Smooth muscle cell (in vitro differentiated cells): ENCODE measurements around the gene RNLS. TPM values are rescaled to one million over a fixed set of nuclear protein-coding genes. Genes with fewer than 3 reads are reported as not detected.

Experiments used
- DNase-seq: peaks from one replicate; lab custom pipeline; 2025; ENCODE audit not compliant: unreplicated experiment; lab: John Stamatoyannopoulos, UW
- H2AFZ ChIP-seq: fragments of 200-600 bp; sonication (generic); 2 replicates; pipeline ENCODE4 v1.6.0; 2016; ENCODE audit warnings: antibody characterized with exemption, low read depth, mild to moderate bottlenecking
- H3F3A ChIP-seq: fragments of 200-600 bp; sonication (generic); 2 replicates; pipeline ENCODE4 v1.6.0; 2017; ENCODE audit warnings: antibody characterized with exemption, low read depth
- H3K27ac ChIP-seq: fragments of 200-600 bp; sonication (generic); 2 replicates; pipeline ENCODE4 v1.5.1; 2016; ENCODE audit warnings: low read depth, mild to moderate bottlenecking
- H3K27me3 ChIP-seq: fragments of 200-600 bp; sonication (generic); 2 replicates; pipeline ENCODE4 v1.6.1; 2016; ENCODE audit warnings: low read depth, mild to moderate bottlenecking
- H3K36me3 ChIP-seq: fragments of 200-600 bp; sonication (generic); 2 replicates; pipeline ENCODE4 v1.5.1; 2016; ENCODE audit warnings: low read depth
- H3K4me1 ChIP-seq: fragments of 200-600 bp; sonication (generic); 2 replicates; pipeline ENCODE4 v1.5.1; 2016; ENCODE audit warnings: low read depth
- H3K4me2 ChIP-seq: fragments of 200-600 bp; sonication (generic); 2 replicates; pipeline ENCODE4 v1.6.0; 2016; ENCODE audit warnings: mild to moderate bottlenecking
- H3K4me3 ChIP-seq: fragments of 200-600 bp; sonication (generic); 2 replicates; pipeline ENCODE4 v1.5.1; 2016; ENCODE audit warnings: mild to moderate bottlenecking
- H3K79me2 ChIP-seq: fragments of 200-600 bp; sonication (generic); 2 replicates; pipeline ENCODE4 v1.6.0; 2016; ENCODE audit warnings: low read depth, mild to moderate bottlenecking
- H3K9ac ChIP-seq: fragments of 200-600 bp; sonication (generic); 2 replicates; pipeline ENCODE4 v1.6.0; 2016; ENCODE audit warnings: low read depth
- H3K9me3 ChIP-seq: fragments of 200-600 bp; sonication (generic); replicated peaks from 2 replicates; pipeline ENCODE4 v1.5.1; 2016; ENCODE audit warnings: low read depth
- H4K20me1 ChIP-seq: fragments of 200-600 bp; sonication (generic); 2 replicates; pipeline ENCODE4 v1.6.0; 2016; ENCODE audit warnings: low read depth
- CTCF ChIP-seq: fragments of 200-600 bp; sonication (generic); IDR thresholded peaks from 2 replicates; pipeline ENCODE4 v1.5.1; 2017; ENCODE audit warnings: borderline replicate concordance, mild to moderate bottlenecking, antibody characterized with exemption; ENCODE audit not compliant: insufficient read depth, poor library complexity, severe bottlenecking
- WGBS: methylation state at CpG from one replicate; pipeline ENCODE4 v1.1.7; 2016; ENCODE audit warnings: low lambda C conversion rate; 5-methylcytosine and 5-hydroxymethylcytosine counted together
- polyA plus RNA-seq: library from polyadenylated mRNA; unstranded; fragments of >200 nt; fragmentation: Nextera tagmentation; extraction: Ambion mirVana; gene quantifications from 2 replicates; pipeline ENCODE4 v1.2.1, GENCODE V29; 2016
- total RNA-seq: library from RNA; depleted of rRNA; stranded (reverse); fragments of >200 nt; gene quantifications from 2 replicates; pipeline ENCODE4 v1.2.3, GENCODE V29; 2014

RNLS gene
- total and polyA plus RNA-seq, 2 experiments from 2014 or later = 4.8 to 11.2 TPM

GRCh38 chr10:88618496-88618895 lies 35.4 kb upstream of the RNLS start:
- Histone ChIP-seq H3K27ac (no peak overlapping the region), H3K4me3 (no peak overlapping the region), H3K27me3 (peaks cover 11% of the 10 kb centered on the region), H3F3A (no peaks in the 10 kb centered on the region), H3K79me2 (no peaks in the 10 kb centered on the region), H3K9ac (no peak overlapping the region), H3K4me2 (no peak overlapping the region), H3K4me1 (no peaks in the 10 kb centered on the region), H2AFZ (no peak overlapping the region), H3K9me3 (no peaks in the 10 kb centered on the region), H4K20me1 (no peaks in the 10 kb centered on the region), H3K36me3 (no peaks in the 10 kb centered on the region)
- no peak for DNase-seq
- 85% methylated on average over 1 of the region's 1 CpG for WGBS
- no peak for TF ChIP-seq CTCF

GRCh38 chr10:88617772-88618300 lies 34.7 kb upstream of the RNLS start:
- TF ChIP-seq CTCF = no peak
- Histone ChIP-seq H3K36me3 (no peaks in the 10 kb centered on the region), H3K4me2 (no peak overlapping the region), H2AFZ (no peak overlapping the region), H3K9ac (no peak overlapping the region), H3K4me1 (no peaks in the 10 kb centered on the region), H3K79me2 (no peaks in the 10 kb centered on the region), H3K27me3 (peaks cover 12% of the 10 kb centered on the region), H3K9me3 (no peaks in the 10 kb centered on the region), H3K4me3 (no peak overlapping the region), H4K20me1 (no peaks in the 10 kb centered on the region), H3K27ac (no peak overlapping the region), H3F3A (no peaks in the 10 kb centered on the region)
- no peak for DNase-seq
- WGBS = 91% methylated on average over 1 of the region's 1 CpG

- WGBS = 94% methylated on average over 18 of the region's 18 CpGs
- Histone ChIP-seq H4K20me1 (no peaks in the 10 kb centered on the region), H3K4me3 (no peak overlapping the region), H3K36me3 (no peaks in the 10 kb centered on the region), H3K79me2 (no peaks in the 10 kb centered on the region), H3K4me1 (no peaks in the 10 kb centered on the region), H3K4me2 (no peak overlapping the region), H3K9ac (no peak overlapping the region), H3K9me3 (no peaks in the 10 kb centered on the region), H3K27me3 (peaks cover 19% of the 10 kb centered on the region), H3K27ac (no peak overlapping the region), H2AFZ (no peak overlapping the region), H3F3A (no peaks in the 10 kb centered on the region)
- DNase-seq = no peak
- TF ChIP-seq CTCF = no peak
Measured at GRCh38 chr10:88616250-88616977, 33.3 kb upstream of the RNLS start.

- Histone ChIP-seq H3F3A (no peaks in the 10 kb centered on the region), H3K4me2 (no peak overlapping the region), H3K27ac (no peak overlapping the region), H3K79me2 (no peaks in the 10 kb centered on the region), H3K27me3 (peaks cover 64% of the 10 kb centered on the region), H3K9ac (no peak overlapping the region), H3K9me3 (no peaks in the 10 kb centered on the region), H3K4me1 (no peaks in the 10 kb centered on the region), H3K36me3 (no peaks in the 10 kb centered on the region), H4K20me1 (no peaks in the 10 kb centered on the region), H3K4me3 (no peak overlapping the region), H2AFZ (no peak overlapping the region)
- no peak for DNase-seq
- WGBS = 81% methylated on average over 2 of the region's 2 CpGs
- no peak for TF ChIP-seq CTCF
Measured at GRCh38 chr10:88608780-88609179, 25.7 kb upstream of the RNLS start.
